Measurements from ENCODE around the gene SLC9A3.

Gene SLC9A3

GRCh38 chr5:455806-456205 lies 68.4 kb downstream of the SLC9A3 start:
- no peak for DNase-seq

GRCh38 chr5:454936-455335 lies 69.3 kb downstream of the SLC9A3 start:
- DNase-seq, result no peak

- no peak for DNase-seq
Observed at GRCh38 chr5:453725-454481, 70.3 kb downstream of the SLC9A3 start.

- DNase-seq, result no peak
Observed at GRCh38 chr5:452978-453710, 71.1 kb downstream of the SLC9A3 start.

- no peak for DNase-seq
Observed at GRCh38 chr5:451587-452458, 72.4 kb downstream of the SLC9A3 start.

- no peak for DNase-seq
Observed at GRCh38 chr5:449151-449550, 75.1 kb downstream of the SLC9A3 start.

GRCh38 chr5:448766-449090 lies 75.5 kb downstream of the SLC9A3 start:
- no peak for DNase-seq

- no peak for DNase-seq
Observed at GRCh38 chr5:448061-448765, 76.0 kb downstream of the SLC9A3 start.

GRCh38 chr5:447501-447900 lies 76.7 kb downstream of the SLC9A3 start:
- DNase-seq, result no peak

- DNase-seq, result peak; percentile 57
Observed at GRCh38 chr5:446883-447263, 77.4 kb downstream of the SLC9A3 start.

- DNase-seq, result no peak
Observed at GRCh38 chr5:446066-446882, 78.0 kb downstream of the SLC9A3 start.

GRCh38 chr5:445591-445990 lies 78.7 kb downstream of the SLC9A3 start:
- DNase-seq, result no peak

GRCh38 chr5:444226-444625 lies 80.0 kb downstream of the SLC9A3 start:
- no peak for DNase-seq

GRCh38 chr5:443239-444151 lies 80.8 kb downstream of the SLC9A3 start:
- peak; percentile 37 for DNase-seq

- DNase-seq, result peak; percentile 79
Observed at GRCh38 chr5:442335-443238, 81.7 kb downstream of the SLC9A3 start, which contains the start of gene EXOC3. EXOC3 (plus strand) TSS chr5:443176; CDS start chr5:446206, 3,030 bp downstream.

- no peak for DNase-seq
Observed at GRCh38 chr5:441996-442334, 82.3 kb downstream of the SLC9A3 start.

GRCh38 chr5:440401-441201 lies 83.6 kb downstream of the SLC9A3 start:
- DNase-seq, result no peak

- no peak for DNase-seq
Observed at GRCh38 chr5:439636-440035, 84.6 kb downstream of the SLC9A3 start.

GRCh38 chr5:439181-439580 lies 85.1 kb downstream of the SLC9A3 start:
- no peak for DNase-seq

Measured in CD4-positive, alpha-beta T cell treated with Interleukin-21 for 1 hour (primary cell).